OCI-LY1 (cell line): ENCODE data around the gene GALNT9.

Experiments
- H2AFZ ChIP-seq: fragments of 200-600 bp; sonication (generic), shearing (Covaris generic); 2 replicates; pipeline ENCODE4 v1.6.0; 2014; ENCODE audit warnings: antibody characterized with exemption, mild to moderate bottlenecking, low read length
- H3F3A ChIP-seq: fragments of 200-600 bp; sonication (generic), shearing (Covaris generic); 2 replicates; pipeline ENCODE4 v1.6.0; 2014; ENCODE audit warnings: mild to moderate bottlenecking, antibody characterized with exemption, low read length, moderate library complexity; ENCODE audit not compliant: insufficient read depth
- H3K27ac ChIP-seq: fragments of 200-600 bp; sonication (generic); 2 replicates; pipeline ENCODE4 v1.5.1; 2014; ENCODE audit warnings: low read length, mixed run types, mild to moderate bottlenecking, low read depth; ENCODE audit not compliant: poor library complexity, severe bottlenecking
- H3K27me3 ChIP-seq: fragments of 200-600 bp; sonication (generic); 2 replicates; pipeline ENCODE4 v1.6.0; 2014; ENCODE audit warnings: antibody characterized with exemption, mild to moderate bottlenecking, low read length, moderate library complexity; ENCODE audit not compliant: insufficient read depth
- H3K36me3 ChIP-seq: fragments of 200-600 bp; sonication (generic); 2 replicates; pipeline ENCODE4 v1.6.1; 2014; ENCODE audit warnings: mild to moderate bottlenecking, antibody characterized with exemption, low read length, moderate library complexity, mixed read lengths; ENCODE audit not compliant: insufficient read depth
- H3K4me1 ChIP-seq: fragments of 200-600 bp; sonication (generic); 2 replicates; pipeline ENCODE4 v1.5.1; 2014; ENCODE audit warnings: mild to moderate bottlenecking, low read length, moderate library complexity; ENCODE audit not compliant: insufficient read depth, severe bottlenecking
- H3K4me2 ChIP-seq: fragments of 200-600 bp; sonication (generic), shearing (Covaris generic); 2 replicates; pipeline ENCODE4 v1.6.1; 2014; ENCODE audit warnings: low read length
- H3K4me3 ChIP-seq: fragments of 200-600 bp; sonication (generic); 2 replicates; pipeline ENCODE4 v1.5.1; 2014; ENCODE audit warnings: low read length, low read depth, mild to moderate bottlenecking, mixed read lengths; ENCODE audit not compliant: poor library complexity, severe bottlenecking
- H3K79me2 ChIP-seq: fragments of 200-600 bp; shearing (Covaris generic); 2 replicates; pipeline ENCODE4 v1.6.1; 2016; ENCODE audit warnings: mixed run types, low read length, mixed read lengths; ENCODE audit not compliant: insufficient read depth
- H3K9ac ChIP-seq: fragments of 200-600 bp; sonication (generic), shearing (Covaris generic); 2 replicates; pipeline ENCODE4 v1.6.1; 2014; ENCODE audit warnings: mild to moderate bottlenecking, low read length, mixed read lengths
- H3K9me2 ChIP-seq: fragments of 200-600 bp; sonication (generic), shearing (Covaris generic); 2 replicates; pipeline ENCODE4 v1.6.1; 2014; ENCODE audit warnings: low read depth, mild to moderate bottlenecking, low read length, mixed read lengths
- H3K9me3 ChIP-seq: fragments of 200-600 bp; shearing (Covaris generic); 2 replicates; pipeline ENCODE4 v1.6.1; 2014; ENCODE audit warnings: low read length, mixed read lengths
- H4K20me1 ChIP-seq: fragments of 200-600 bp; sonication (generic), shearing (Covaris generic); 2 replicates; pipeline ENCODE4 v1.6.0; 2016; ENCODE audit warnings: mild to moderate bottlenecking, low read length; ENCODE audit not compliant: insufficient read depth
- CTCF ChIP-seq: fragments of 200-600 bp; sonication (generic), shearing (Covaris generic); IDR thresholded peaks from 2 replicates; pipeline ENCODE4 v1.5.1; 2017; ENCODE audit warnings: mild to moderate bottlenecking, antibody characterized with exemption, low read length, moderate library complexity, mixed read lengths
- EZH2 ChIP-seq: fragments of 200-600 bp; sonication (generic), shearing (Covaris generic); IDR thresholded peaks from 2 replicates; pipeline ENCODE4 v1.8.0; 2017; ENCODE audit warnings: borderline replicate concordance, mixed run types, mild to moderate bottlenecking, antibody characterized with exemption, low read length, moderate library complexity, mixed read lengths

GALNT9 gene

DNA sequence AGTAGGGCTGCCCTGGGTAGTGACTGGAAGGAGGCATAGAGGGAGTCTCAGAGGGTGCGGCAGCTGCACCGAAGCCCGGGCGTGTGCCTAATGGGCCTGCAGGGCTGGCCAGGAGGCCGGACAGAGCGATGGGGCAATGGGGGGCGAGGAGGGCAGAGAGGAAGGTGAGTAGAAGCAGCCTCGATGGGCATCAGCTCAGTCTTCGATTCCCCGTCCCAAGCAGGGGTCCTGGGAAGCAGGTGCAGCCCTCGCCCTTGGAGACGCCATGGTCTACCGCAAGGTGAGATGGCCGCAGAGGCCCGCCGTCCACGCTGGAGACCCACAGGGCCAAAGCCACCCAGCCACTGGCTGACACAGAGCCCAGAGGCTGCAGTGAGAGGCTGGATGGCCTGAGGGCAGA lies 70.8 kb downstream of the GALNT9 start:
- H3K4me2 ChIP-seq = no peak overlapping the region
- no peak overlapping the region for H2AFZ ChIP-seq
- H3K79me2 ChIP-seq = no peaks in the 10 kb centered on the region
- H3K27me3 ChIP-seq = no peaks in the 10 kb centered on the region
- H3K4me1 ChIP-seq = no peaks in the 10 kb centered on the region
- H3K27ac ChIP-seq = no peak overlapping the region
- no peaks in the 10 kb centered on the region for H3K36me3 ChIP-seq
- no peaks in the 10 kb centered on the region for H4K20me1 ChIP-seq
- H3K4me3 ChIP-seq = no peak overlapping the region
- H3F3A ChIP-seq = no peaks in the 10 kb centered on the region
- no peaks in the 10 kb centered on the region for H3K9me2 ChIP-seq
- H3K9me3 ChIP-seq = no peaks in the 10 kb centered on the region
- no peak overlapping the region for H3K9ac ChIP-seq
- TF ChIP-seq CTCF (no peak), EZH2 (no peak)

DNA sequence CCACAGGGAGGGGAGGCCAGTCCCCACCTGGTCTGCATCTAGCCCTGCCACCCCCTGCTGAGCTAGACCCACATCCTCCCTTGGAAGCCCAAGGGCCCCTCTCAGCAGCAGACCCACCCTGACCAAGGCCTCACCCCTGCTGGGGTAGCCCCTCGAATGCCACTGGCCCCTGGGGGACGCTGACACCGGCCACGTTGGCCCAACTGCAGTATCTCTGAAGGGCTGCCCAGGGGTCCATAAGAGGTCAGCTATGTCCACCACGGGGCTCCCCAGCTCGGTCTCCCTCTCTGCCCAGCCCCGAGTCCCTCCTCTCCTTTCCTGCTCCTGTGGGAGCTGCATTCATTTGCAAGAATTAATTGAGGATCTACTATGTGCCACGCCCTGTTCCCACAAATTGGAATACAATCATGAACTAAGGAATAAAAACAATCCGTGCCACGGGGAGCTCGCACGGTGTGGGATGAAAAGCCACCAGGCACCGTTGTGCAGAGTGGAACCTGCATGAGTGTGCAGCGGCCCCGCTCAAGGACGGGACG lies 71.4 kb downstream of the GALNT9 start:
- no peaks in the 10 kb centered on the region for H3K27me3 ChIP-seq
- no peaks in the 10 kb centered on the region for H3F3A ChIP-seq

GRCh38 chr12:132257206-132257954 lies 72.0 kb downstream of the GALNT9 start:
- Histone ChIP-seq H3K27ac (no peak overlapping the region), H3K9ac (no peak overlapping the region), H3K4me2 (no peak overlapping the region), H3K9me2 (no peaks in the 10 kb centered on the region), H3K4me1 (no peaks in the 10 kb centered on the region), H3K9me3 (no peaks in the 10 kb centered on the region), H2AFZ (no peak overlapping the region), H3K4me3 (no peak overlapping the region), H3K36me3 (no peaks in the 10 kb centered on the region), H3K79me2 (no peaks in the 10 kb centered on the region), H4K20me1 (no peaks in the 10 kb centered on the region), H3F3A (no peaks in the 10 kb centered on the region), H3K27me3 (no peaks in the 10 kb centered on the region)
- no peak for TF ChIP-seq EZH2
- TF ChIP-seq CTCF = no peak

More for the DNA sequence above, 71.4 kb downstream of the GALNT9 start:
- Histone ChIP-seq H3K27ac (no peak overlapping the region), H3K9ac (no peak overlapping the region), H3K79me2 (no peaks in the 10 kb centered on the region), H3K4me3 (no peak overlapping the region), H2AFZ (no peak overlapping the region), H3K36me3 (no peaks in the 10 kb centered on the region), H3K9me3 (no peaks in the 10 kb centered on the region), H3K4me2 (no peak overlapping the region), H4K20me1 (no peaks in the 10 kb centered on the region), H3K9me2 (no peaks in the 10 kb centered on the region), H3K4me1 (no peaks in the 10 kb centered on the region)
- TF ChIP-seq EZH2 (no peak), CTCF (no peak)
